HG03095 (cell line): ENCODE results near the gene CNNM3.
"Not testable (repeated sequence)": the region's sequence is repeated elsewhere in the genome, so short reads cannot be mapped to it uniquely, and the experiment has no call there.

Experiments
- ATAC-seq: cut with Tn5 transposase; IDR thresholded peaks from one replicate; pipeline ENCODE4 v1.9.1; 2021; ENCODE audit warnings: moderate library complexity; ENCODE audit not compliant: unreplicated experiment

Gene CNNM3

DNA sequence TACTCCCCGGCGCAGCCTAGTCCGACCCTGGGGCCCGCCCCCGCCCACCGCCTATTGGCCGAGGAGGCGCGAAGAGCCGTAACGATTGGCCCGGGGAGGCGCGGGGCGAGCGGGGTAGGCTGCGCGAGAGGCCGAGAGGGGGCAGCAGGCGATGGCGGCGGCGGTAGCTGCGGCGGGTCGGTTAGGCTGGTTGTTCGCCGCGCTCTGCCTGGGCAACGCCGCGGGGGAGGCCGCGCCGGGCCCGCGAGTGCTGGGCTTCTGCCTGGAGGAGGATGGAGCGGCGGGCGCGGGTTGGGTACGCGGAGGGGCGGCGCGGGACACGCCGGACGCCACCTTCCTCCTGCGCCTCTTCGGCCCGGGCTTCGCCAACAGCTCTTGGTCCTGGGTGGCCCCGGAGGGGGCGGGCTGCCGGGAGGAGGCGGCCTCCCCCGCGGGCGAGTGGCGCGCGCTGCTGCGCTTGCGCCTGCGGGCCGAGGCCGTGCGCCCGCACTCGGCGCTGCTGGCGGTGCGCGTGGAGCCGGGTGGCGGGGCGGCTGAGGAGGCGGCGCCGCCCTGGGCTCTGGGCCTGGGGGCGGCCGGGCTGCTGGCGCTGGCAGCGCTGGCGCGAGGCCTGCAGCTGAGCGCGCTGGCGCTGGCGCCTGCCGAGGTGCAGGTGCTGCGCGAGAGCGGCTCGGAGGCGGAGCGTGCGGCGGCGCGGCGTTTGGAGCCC is at the start of gene CNNM3:
TSS of gene CNNM3 (plus strand) at position 142 of the 709 bp plus-strand sequence. CDS start at position 152, 10 bp downstream.
- peak; percentile 85 for ATAC-seq

DNA sequence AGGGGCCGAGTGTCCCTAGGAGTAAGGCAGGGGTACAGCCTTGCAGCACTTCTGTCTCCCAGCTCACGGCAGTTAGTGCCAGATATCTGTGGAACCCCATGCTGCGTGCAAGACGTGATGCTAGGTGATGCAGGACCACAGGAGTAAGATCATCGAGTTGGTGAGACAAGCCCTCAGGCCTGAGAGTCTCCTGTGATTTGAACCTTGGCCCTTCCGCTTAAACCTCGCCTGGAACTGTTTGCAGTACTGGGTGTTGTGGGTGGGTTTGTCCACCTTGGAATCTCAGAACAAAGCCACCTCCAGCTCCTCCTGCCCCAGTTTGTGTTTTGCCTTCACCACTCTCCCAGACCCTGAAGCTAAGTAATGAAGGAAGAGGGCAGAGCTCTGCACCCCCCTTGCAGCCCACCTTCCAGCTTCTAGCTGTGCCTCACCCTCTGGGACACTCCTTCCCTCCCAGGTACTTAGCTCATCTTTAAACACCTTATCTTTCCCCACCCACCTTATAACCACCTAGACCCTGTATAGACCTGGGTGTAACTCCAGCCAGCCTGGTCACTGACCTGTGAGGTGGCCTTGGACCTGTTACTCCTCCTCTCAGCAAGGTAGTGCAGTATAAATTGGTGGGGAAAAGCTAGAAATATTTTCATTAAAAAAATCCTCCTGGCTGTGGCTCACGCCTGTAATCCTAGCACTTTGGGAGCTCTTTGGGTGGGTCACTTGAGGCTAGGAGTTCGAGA is 48.8 kb upstream of the CNNM3 start:
- no peak for ATAC-seq

DNA sequence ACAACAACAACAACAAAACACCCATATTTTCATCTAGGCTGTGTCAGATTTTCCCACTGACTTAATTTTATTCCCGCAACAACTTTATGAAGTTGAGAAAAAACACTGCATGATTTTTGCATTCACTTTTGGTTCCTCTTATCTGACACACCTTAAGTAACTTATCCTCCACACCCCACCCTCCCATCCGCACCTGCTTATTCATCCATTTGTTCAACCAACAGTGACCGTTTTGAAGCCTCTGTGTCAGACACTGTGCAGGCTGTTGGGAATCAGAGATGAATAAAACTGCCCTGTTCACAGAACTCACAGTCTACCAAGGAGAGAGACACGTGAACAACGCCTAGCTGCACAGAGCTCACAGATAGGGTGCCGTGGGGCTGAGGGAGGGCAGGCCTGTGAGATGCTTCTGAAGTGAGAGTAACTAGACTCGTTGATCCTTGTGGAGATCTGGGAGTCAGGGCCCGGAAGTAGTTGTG is 47.9 kb upstream of the CNNM3 start:
- peak; percentile 39 for ATAC-seq

DNA sequence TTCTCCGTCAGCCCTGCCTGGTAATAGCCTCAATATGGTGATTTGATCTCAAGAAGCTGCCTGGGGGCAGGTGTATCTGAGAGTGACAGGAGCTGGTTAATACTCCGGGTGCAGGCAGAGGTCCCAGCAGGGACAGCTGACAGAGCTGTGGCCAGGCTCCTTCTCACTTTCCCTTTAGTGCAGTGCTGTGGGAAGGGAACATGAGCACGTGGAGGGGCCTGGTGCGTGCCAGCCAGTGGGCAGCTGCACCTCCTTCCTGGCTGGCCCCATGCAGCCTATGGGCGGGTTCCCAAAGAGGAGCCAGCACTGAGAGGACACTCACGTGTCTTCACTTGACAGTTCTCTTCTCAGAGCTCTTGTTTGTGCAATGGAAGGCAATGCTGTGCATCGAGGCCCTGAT is 46.3 kb upstream of the CNNM3 start:
- no peak for ATAC-seq

DNA sequence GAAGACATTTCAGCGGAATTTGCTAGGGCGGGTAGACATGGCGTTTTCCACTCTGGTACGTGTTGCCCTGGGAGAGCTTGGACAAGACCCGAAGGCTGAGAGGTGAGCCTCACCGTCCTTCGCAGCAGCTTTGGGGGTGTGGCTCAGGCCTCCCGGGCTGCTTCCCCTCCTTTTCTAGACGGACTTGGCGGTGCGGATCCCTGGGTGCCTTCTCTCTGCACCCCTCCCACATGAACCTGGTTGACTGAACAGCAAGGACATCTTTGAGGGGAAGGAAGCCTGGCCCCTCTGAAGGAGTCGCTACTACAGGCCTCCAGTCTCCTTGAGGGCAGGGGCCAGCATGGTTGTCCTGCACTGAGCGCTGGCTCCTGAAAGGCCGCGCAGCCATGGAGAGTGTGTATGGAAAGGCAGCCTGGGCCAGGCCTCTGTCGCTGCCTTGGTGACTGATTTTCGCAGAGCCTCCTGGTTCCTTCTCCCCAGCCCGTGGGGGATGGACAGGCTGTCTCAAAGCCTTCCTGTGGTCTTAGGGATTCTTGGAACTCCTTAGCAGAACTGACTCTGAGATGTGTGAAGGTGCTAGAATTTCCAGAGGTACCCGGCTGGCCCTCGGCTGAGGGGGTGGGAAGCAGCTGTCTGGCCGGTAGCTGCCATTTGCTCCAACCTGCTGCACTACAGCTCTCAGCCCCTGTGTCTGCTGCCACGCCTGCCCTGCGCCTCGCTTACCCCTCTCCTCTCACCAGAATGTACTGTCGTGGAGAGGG is 45.4 kb upstream of the CNNM3 start:
- no peak for ATAC-seq

DNA sequence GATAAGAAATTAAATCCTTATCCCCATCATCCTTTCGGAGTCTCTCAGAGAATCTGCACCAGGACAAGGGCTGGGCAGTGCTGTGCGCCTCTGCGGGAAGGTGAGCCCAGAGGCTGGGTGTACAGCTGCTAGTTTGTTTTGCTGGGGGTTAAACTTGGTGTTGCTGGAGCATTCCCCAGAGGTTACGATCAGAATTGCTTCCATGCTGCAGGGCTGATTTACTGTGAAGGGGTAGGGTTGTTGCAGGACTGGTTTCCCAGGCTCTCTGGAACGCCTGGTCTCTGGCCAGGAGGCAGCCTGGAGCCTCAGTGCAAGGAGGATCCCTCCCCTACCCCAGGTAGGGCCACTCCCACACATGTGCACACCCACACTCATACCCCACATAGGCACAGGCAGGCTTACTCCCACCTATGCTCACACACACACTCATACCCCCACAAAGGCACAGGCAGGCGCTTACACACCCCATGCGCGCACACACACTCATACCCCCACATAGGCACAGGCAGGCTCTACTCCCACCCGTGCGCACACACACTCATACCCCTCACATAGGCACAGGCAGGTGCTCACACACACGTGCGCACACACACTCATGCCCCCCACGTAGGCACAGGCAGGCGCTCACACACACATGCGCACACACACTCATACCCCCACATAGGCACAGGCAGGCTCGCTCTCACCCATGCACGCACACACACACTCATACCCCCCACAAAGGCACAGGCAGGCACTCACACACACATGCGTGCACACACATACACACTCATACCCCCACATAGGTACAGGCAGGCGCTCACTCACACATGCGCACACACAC is 44.1 kb upstream of the CNNM3 start:
- no peak for ATAC-seq

DNA sequence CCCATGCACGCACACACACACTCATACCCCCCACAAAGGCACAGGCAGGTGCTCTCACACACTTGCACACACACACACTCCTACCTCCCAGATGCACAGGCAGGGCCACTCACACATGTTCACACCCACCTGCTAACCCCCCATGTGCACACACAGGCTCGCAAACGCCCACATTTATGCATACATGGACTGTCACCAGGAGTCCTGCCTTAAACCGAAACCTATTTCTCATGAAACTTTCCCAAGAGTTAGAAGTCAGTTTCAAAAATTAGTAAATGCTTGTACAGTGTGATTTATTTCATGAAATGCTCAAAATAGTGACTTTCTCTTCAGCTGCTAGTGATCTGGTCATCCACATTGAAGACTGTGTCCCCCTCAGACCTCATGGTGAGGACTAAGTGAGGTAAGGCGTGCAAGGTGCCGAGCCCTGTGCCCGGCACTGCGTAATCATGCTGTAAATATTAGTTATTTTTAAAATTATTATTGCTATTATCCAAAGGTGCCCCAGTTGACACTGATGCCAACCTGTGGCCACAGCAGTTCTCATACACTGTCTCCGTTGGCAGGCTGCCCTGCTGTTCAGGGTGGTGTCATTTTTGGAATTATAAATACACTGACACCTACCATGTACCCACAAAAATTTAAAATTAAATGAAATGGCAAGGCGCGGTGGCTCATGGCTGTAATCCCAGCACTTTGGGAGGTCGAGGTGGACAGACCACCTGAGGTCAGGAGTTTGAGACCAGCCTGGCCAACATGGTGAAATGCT is 43.0 kb upstream of the CNNM3 start:
- ATAC-seq: no peak

DNA sequence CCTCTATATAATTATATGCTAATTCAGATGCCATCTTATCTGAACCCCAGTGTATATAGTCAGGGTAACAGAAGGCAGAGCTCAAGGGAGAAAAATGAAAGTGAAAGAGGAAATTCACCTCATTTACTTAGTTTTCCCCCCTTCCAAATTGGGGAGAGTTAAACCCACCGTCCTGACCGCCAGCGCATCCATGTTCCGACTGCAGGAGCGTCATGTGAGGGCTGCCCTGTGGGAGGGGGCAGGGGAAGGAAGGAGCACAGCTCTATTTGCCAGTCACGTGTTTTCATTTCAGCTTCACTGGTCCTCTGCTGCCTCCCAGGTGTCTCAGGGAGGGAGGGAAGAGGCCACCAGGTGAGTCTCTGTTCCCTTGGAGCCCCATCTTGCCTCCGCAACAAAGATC is 42.1 kb upstream of the CNNM3 start:
- no peak for ATAC-seq

DNA sequence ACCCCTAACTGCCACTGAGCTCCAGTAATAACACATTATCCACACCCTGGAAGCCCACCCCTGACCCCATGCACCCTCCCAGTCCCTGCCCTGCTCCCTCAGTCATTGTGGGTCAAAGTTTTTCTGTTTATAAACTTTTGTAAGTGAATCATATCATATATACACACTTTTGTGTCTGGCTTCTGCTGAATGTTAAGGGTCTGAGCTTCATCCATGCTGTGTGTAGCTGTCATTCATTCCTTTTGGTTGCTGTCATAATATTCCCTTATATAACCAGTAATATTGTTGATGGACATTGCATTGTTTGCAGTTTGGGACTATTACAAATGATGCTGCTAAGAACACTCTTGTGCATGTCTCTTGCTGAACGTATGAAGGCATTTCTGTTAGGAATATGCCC is 40.9 kb upstream of the CNNM3 start:
- no peak for ATAC-seq

DNA sequence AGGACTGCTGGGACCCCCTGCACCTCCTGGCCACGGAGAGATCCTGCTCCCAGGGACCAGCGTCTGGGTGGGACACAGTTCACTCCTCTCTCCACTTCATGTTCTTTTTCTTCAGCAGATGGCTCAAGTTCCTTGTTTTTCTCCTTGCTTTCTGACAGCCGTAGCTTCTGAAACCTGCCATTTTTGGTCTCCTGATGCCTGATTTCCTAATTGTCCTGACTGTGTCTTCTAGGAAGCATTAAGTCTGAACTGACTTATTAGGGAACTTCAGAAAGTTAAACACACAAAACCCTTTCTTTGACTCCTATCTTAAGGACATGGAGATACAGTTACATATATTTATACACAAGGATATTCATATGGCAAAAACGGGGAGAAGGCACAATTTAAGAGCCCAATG is 32.7 kb upstream of the CNNM3 start:
- ATAC-seq: no peak

DNA sequence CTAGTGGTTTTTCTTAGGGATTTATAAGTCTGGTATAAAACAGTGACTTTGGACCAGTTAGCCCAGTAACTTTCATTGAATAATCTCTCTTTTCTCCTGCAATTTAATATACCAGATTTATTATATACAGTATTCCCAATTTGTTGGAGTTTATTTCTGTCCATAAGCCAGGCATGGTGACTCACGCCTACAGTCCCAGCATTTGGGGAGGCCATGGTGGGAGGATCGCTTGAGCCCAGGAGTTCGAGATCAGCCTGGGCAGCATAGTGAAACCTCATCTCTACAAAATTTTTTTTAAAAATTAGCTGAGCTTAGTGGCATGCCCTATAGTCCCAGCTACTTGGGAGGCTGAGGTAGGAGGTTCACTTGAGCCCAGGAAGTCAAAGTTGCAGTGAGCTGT is 28.7 kb upstream of the CNNM3 start:
- no peak for ATAC-seq

DNA sequence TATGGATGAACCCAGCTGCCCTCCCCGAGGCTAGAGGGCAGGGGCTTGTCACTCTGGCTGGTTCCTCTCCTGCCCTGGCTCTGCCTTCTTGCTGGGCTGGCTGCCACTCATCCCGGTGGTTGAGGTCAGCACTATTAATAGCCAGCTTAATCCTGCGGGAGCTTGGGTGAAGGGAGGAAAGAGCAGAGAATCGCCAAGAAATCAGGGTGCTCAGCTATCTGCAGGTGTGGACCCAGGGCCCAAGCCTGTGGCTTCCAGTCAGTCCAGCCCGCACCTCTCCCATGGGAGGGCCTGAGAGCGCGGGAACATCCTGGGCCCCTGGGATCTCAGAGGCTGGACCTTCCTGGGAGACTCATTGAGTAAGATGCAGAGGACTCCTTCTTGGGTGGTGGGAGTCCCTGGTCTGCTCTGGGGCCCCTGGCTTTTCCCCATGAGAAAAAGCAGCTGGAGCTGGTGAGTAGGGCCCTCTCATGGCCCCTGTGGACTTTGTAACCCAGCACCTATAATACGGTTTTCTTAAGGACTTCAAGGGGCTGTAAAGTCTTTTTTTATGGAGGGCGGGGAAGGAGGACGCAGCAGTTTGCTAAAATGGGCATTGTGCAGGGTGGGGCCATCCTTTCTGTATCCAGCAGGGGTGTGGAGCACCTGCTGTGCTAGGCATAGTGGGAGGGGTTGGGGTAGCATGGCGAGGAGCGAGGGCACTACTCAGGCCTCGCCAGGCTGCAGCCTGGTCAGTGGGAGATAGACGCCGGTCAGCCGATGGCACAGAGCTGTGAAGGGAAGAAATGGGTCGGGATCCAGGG is 27.4 kb upstream of the CNNM3 start:
- no peak for ATAC-seq

DNA sequence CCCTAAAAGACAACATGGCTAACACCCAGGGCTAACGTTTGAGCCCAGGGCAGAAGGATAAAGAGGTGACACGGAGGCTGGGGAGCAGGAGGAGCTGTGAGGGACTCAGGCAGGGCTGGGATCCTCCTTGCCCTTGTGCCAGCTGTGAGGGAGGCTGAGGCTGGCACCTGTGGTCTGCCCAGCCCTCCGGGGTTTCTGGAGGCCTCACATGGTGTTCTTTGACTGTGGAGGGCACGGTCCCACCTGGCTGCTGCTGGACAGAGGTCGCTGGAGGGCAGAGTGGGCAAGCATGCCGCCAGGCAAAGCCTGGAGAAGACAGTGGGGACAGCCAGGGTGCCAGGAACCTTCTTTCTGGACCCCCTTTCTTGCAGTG is 26.8 kb upstream of the CNNM3 start:
- ATAC-seq: no peak

DNA sequence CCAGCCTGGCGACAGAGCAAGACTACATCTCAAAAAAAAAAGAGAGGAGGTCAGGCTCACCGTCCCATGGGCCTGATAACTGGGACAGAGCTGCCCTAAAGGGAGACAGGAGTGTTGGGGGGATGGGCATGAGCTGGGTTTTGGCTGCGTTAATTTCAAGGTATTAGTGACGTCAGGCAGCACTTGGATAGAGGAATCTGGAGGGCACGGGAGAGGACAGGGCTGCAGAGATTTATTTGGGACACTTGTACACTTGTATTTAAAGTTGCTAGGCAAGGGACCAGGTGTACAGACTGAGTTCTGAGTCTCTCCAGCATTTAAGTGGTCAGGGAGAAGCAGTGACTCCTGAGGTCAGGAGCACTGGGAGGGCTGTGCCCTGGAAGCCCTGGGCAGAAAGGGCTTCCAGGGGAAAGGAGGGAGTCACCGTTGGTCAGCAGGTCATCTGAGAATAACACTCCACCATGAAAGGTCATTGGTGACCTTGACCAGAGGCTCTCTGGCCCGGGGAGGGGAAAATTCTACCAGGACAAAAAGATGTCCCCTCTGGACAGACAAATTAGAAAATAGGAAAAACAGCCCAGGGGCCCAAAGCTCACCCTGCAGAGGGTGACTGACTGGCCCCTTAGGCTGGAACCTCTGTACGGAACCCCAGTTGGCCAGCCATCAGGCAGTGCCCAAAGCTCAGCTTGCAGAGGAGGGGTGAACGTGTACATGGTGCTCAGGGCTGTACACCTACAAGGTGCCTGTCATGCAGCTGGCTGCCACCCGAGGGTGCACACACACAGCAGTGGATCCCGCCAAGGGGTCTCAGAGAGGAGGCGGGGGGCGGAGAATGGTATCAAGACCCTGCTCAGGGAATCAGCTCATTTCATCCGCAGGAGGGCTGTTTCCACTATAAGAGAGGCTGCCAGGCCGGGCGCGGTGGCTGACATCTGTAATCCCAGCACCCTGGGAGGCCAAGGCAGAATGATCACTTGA is 23.0 kb upstream of the CNNM3 start:
- ATAC-seq: no peak

DNA sequence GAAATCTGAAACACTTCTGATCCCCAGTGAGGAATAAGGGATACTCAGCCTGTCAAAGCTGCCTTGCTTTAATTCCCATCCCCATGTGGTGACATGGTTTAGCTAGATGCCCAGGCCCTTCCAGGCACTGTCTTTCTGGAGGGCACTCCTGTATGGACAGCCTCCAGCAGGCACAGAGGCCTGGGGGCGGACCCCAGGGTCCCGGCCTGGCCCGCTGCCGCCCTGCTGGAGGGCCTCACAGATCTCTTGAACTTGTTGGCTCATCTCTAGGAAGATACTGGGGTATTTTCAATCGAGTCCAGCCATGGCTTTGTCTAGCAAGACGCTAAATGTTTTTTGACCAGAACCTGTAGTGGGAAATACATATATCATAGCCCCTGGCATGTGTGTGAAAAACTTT is 21.0 kb upstream of the CNNM3 start:
- ATAC-seq: no peak

DNA sequence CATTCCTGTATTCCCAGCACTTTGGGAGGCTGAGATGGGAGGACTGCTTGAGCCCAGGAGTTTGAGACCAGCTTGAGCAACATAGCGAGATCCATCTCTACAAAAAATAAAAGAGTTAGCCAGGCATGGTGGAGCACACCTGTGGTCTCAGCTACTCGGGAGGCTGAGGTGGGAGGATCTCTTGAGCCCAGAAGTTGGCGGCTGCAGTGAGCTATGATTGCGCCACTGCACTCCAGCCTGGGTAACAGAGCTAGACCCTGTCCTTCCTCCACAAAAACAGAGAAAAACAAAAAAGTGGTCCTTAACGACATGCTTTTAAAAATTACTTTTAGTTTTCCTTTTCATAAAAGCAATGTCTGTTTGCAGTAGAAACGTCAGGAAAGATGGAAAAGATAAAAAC is 19.6 kb upstream of the CNNM3 start:
- ATAC-seq: not testable (repeated sequence)

DNA sequence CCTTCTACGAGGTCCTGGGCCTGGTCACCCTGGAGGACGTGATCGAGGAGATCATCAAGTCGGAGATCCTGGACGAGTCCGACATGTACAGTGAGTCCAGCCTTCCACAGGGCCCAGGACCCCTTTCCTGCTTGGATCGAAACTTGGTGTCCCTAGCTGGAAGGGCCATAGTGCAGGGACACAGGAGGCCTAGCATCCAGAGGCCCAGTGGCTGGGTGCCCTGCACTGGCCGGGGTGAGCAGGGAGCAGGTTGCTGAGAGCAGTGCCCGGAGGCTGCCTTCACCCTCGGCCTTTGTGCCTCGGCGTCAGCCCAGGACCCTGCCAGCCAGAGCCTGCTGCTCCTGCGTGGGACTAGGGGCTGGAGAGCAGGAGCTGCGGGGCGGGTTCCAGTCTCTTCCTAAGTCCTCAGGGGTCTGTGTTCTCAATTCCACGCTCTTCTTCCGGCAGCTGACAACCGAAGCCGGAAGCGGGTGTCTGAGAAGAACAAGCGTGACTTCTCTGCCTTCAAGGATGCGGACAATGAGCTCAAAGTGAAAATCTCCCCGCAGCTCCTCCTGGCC is 18.9 kb upstream of the CNNM3 start:
- ATAC-seq: no peak
